SK-N-MC (cell line): ENCODE measurements around the gene CSNK1G1.

ENCODE experiments used
- EZH2 ChIP-seq: fragments of 200-600 bp; sonication (generic); IDR thresholded peaks from one replicate; pipeline ENCODE4 v1.6.1; 2017; ENCODE audit warnings: antibody characterized with exemption
- POLR2AphosphoS5 ChIP-seq: IDR thresholded peaks from 2 replicates; pipeline ENCODE4 v1.6.1; 2012; ENCODE audit warnings: mild to moderate bottlenecking, low read depth, low read length, borderline replicate concordance

- TF ChIP-seq EZH2 (no peak), POLR2AphosphoS5 (no peak)
These were observed 23.4 kb upstream of the CSNK1G1 start for GRCh38 chr15:64379216-64379960.
